Omental fat pad (tissue), 4 donors: ENCODE results near the gene B4GALNT3. TPM values are rescaled to one million over a fixed set of nuclear protein-coding genes. Genes with fewer than 3 reads are reported as not detected.

Experiments
- ATAC-seq: fragments of 150-250 bp; one replicate; pipeline ENCODE4 v1.9.1; 2016; ENCODE audit warnings: mild to moderate bottlenecking, moderate library complexity; ENCODE audit not compliant: low FRiP score
- DNase-seq: peaks from one replicate; pipeline ENCODE4 v3.0.0-alpha.2; 2019; ENCODE audit warnings: low spot score
- CTCF ChIP-seq, 3 donors: fragments of 450-650 bp; IDR thresholded peaks; one replicate each; pipeline ENCODE4 v1.5.1; 2016 to 2017; ENCODE audit warnings: antibody characterized with exemption in 3 of 3, mild to moderate bottlenecking in 3 of 3, moderate library complexity in 2 of 3
- total RNA-seq, 4 donors: library from RNA; depleted of rRNA; stranded (reverse); fragments of >200 nt; gene quantifications; one replicate each; pipeline ENCODE4 v1.1.0, GENCODE V29; 2016

Gene B4GALNT3
- total RNA-seq, 4 donors from 2014 or later: 0.13 to 0.60 (median 0.28) TPM; not detected in 1

GRCh38 chr12:460261-461230 is 807 bp downstream of the B4GALNT3 start:
- DNase-seq (no peak), ATAC-seq (peak; percentile 61)
- no peak for TF ChIP-seq CTCF (IDR thresholded peaks at IDR 0.05)

GRCh38 chr12:461425-461824 is 1.7 kb downstream of the B4GALNT3 start:
- ATAC-seq (no peak), DNase-seq (no peak)
- TF ChIP-seq CTCF (IDR thresholded peaks at IDR 0.05): no peak

- ATAC-seq (no peak), DNase-seq (no peak)
- no peak for TF ChIP-seq CTCF (IDR thresholded peaks at IDR 0.05)
These were observed 3.4 kb downstream of the B4GALNT3 start for GRCh38 chr12:462936-463705.

GRCh38 chr12:464484-465267 is 4.9 kb downstream of the B4GALNT3 start:
- DNase-seq (no peak), ATAC-seq (no peak)
- TF ChIP-seq CTCF (IDR thresholded peaks at IDR 0.05): no peak

GRCh38 chr12:466039-466438 is 6.3 kb downstream of the B4GALNT3 start:
- no peak for ATAC-seq
- no peak for TF ChIP-seq CTCF (IDR thresholded peaks at IDR 0.05)
- no peak for DNase-seq

- ATAC-seq: no peak
These were observed 7.0 kb downstream of the B4GALNT3 start for GRCh38 chr12:466762-467161.

More at GRCh38 chr12:466762-467161, 7.0 kb downstream of the B4GALNT3 start:
- no peak for DNase-seq
- TF ChIP-seq CTCF (IDR thresholded peaks at IDR 0.05): no peak
